ENCODE data around the gene FOXF1. TPM values are rescaled to one million over a fixed set of nuclear protein-coding genes. Genes with fewer than 3 reads are reported as not detected.

FOXF1 gene
- total and polyA plus RNA-seq, 2 experiments from 2014 or later = 2.6 to 4.4 TPM

DNA sequence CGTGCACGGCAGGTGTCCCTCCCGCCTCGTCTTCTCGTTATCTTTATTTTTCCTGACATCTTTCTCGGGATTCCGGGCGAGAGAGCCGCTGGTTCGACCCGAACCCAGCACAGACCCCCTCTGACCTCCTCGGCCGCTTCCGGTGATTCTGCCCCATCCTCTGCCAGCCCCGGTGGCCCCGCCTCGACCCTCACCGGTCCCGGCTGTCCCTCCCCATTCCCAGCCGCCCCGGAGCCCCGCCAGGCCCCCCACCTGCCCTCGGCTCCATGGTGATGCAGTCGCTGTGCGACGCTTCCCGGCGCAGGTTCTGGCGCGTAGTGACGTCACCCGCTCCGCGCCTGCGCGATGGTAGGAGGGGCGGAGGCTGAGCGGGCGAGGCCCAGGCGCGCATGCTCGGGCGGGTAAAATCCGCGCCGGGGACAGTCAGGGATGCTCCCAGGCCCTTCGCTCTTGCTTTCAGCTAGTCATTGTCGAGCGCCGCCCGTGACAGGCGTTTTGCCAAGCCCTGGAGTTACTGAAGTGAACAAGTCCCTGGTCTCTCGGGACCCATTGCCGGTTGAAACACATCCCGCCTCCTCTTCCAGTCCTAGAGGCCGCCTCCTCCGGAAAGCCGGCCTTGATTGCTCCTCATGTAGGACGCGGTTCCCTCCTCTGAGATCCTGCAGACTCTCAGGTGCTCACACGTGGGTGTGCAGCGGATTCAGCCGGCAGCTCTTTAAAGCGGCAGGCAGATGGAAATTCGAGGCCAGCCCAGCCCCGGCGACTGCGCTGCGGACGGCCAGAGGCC lies 44.8 kb downstream of the FOXF1 start, which contains the start of gene MTHFSD:
Gene MTHFSD, minus strand, starts transcription at position 319 of the 787 bp plus-strand sequence. Its CDS starts 51 bp downstream, at position 268.
- TF ChIP-seq, protein P1, sequence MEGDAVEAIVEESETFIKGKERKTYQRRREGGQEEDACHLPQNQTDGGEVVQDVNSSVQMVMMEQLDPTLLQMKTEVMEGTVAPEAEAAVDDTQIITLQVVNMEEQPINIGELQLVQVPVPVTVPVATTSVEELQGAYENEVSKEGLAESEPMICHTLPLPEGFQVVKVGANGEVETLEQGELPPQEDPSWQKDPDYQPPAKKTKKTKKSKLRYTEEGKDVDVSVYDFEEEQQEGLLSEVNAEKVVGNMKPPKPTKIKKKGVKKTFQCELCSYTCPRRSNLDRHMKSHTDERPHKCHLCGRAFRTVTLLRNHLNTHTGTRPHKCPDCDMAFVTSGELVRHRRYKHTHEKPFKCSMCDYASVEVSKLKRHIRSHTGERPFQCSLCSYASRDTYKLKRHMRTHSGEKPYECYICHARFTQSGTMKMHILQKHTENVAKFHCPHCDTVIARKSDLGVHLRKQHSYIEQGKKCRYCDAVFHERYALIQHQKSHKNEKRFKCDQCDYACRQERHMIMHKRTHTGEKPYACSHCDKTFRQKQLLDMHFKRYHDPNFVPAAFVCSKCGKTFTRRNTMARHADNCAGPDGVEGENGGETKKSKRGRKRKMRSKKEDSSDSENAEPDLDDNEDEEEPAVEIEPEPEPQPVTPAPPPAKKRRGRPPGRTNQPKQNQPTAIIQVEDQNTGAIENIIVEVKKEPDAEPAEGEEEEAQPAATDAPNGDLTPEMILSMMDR (IDR thresholded peaks at IDR 0.05; ENCODE audit: low read depth, low read length) = no peak

DNA sequence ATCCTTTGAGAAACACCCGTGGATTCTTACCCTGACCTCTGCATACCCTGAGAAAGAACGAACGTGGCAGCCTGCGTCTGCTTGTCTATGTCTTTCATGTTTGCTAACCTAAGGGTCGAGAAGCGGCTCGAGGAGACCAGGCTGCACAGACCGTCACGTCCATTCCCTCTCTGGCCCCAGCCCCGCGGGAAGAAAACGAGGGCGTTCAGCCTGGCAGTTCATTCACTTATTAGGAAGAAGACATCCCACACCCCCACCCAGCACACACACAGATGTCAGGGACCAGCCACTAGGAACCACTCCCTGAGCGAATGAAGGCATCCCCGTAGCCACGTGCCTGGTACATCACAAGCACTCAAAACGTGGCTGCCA lies 45.4 kb downstream of the FOXF1 start:
- Histone ChIP-seq H3K27me3 (no peaks in the 10 kb centered on the region), H3K27ac (no peak overlapping the region), H3K4me3 (peak overlapping the region; percentile 87), H3K36me3 (no peaks in the 10 kb centered on the region), H3K4me1 (ENCODE audit: low read depth) (peaks cover 3% of the 10 kb centered on the region), H3K9me3 (ENCODE audit: low read depth) (no peaks in the 10 kb centered on the region)
- no peak for DNase-seq (ENCODE audit: low read depth in 1 of 2, low spot score in 1 of 2)
- TF ChIP-seq, protein P1 (IDR thresholded peaks at IDR 0.05; ENCODE audit: low read depth, low read length) = no peak

More for the DNA sequence above, 44.8 kb downstream of the FOXF1 start, which contains the start of gene MTHFSD:
- Histone ChIP-seq H3K4me3 (peak within 1 kb of the TSS; percentile 87), H3K4me1 (ENCODE audit: low read depth) (peaks cover 3% of the 10 kb centered on the region), H3K27ac (peak within 1 kb of the TSS; percentile 87), H3K27me3 (no peaks in the 10 kb centered on the region), H3K9me3 (ENCODE audit: low read depth) (no peaks in the 10 kb centered on the region), H3K36me3 (no peaks in the 10 kb centered on the region)
- DNase-seq (ENCODE audit: low read depth in 1 of 2, low spot score in 1 of 2) = peak; percentile 93 to 95

DNA sequence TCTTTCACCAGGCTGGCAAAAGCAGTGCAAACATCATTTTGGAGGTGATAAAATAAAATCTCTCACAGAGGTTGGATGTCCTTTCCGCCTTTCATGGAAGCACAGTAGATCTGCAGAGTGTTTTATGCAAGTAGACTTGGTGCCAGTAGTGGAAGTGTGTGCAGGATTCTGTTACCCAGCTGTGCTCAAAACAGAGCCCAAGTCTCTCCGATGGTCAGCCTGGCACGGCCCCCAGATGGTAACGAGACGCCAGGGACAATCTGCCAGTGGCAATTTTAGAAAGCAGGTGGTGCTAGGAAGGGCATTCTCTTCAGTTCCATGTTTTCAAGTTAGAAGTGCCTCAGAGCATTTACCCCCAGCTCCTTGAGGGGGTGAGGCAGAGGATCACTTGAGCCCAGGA lies 46.2 kb downstream of the FOXF1 start:
- TF ChIP-seq, protein P1 (IDR thresholded peaks at IDR 0.05; ENCODE audit: low read depth, low read length) = no peak
- no peak for DNase-seq (ENCODE audit: low read depth in 1 of 2, low spot score in 1 of 2)
- Histone ChIP-seq H3K27me3 (no peaks in the 10 kb centered on the region), H3K27ac (no peak overlapping the region), H3K4me1 (ENCODE audit: low read depth) (peaks cover 3% of the 10 kb centered on the region), H3K36me3 (no peaks in the 10 kb centered on the region), H3K9me3 (ENCODE audit: low read depth) (no peaks in the 10 kb centered on the region), H3K4me3 (no peak overlapping the region)

DNA sequence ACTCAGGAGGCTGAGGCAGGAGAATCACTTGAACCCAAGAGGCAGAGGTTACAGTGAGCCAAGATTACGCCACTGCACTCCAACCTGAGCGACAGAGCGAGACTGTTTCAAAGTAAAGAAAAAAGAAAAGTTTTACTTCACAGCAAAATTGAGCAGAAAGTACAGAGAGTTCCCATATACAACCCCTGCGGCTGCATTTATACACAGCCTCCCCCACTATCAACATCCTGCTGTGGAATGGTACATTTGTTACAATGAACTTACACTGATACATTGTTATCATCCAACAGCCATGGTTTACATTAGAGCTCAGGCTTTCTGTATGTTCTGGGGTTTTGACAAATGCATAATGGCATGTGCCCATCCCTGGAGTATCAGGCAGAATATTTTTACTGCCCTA lies 47.3 kb downstream of the FOXF1 start:
- H3K4me3 ChIP-seq = no peak overlapping the region
- DNase-seq (ENCODE audit: low read depth in 1 of 2, low spot score in 1 of 2) = no peak
- H3K9me3 ChIP-seq (ENCODE audit: low read depth) = no peaks in the 10 kb centered on the region
- no peaks in the 10 kb centered on the region for H3K36me3 ChIP-seq
- TF ChIP-seq, protein P1 (IDR thresholded peaks at IDR 0.05; ENCODE audit: low read depth, low read length) = no peak
- H3K27ac ChIP-seq = no peak overlapping the region
- peaks cover 3% of the 10 kb centered on the region for H3K4me1 ChIP-seq (ENCODE audit: low read depth)
- no peaks in the 10 kb centered on the region for H3K27me3 ChIP-seq

DNA sequence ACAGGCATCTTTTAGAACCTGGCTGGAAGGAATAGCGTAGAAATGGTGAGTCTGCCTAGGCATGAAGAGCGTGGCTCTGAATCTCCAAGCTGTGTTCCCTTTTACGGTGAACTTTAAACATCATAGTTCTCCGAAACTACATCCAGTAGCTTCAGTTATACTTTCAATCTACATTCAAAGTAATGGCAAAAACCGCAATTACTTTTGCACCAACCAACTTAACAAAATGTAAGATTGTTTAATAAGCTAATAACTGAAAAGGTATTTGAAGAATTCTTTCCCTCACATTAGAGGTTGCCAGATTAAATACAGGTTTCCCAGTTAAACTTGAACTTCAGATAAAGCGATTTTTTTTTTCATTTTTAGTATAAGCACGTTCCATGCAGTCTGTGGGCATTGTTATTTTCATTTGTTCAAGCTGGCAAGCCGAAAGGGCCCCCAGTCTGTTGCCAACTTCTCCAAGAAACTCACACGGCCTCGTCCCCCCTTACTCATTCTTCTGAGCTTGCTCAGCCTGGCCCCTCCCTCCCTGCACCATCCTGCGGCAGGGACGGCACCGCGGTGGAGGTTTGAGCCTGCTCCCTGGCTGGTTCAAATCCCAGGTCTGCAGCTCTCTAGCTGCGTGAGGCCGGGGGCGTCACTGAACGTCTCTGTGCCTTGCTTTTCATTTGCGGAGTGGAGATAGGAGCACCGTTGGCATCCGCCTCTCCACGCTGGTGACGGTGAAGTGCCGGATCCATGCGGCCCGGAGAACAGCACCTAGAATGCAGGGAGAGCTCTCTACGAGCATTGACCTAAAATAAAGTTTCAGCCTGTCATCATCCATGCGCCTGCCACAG lies 48.2 kb downstream of the FOXF1 start:
- DNase-seq (ENCODE audit: low read depth in 1 of 2, low spot score in 1 of 2) = no peak
- H3K27ac ChIP-seq = no peak overlapping the region
- H3K4me1 ChIP-seq (ENCODE audit: low read depth) = peaks cover 8% of the 10 kb centered on the region
- H3K27me3 ChIP-seq = no peaks in the 10 kb centered on the region
- no peaks in the 10 kb centered on the region for H3K9me3 ChIP-seq (ENCODE audit: low read depth)
- no peak overlapping the region for H3K4me3 ChIP-seq
- TF ChIP-seq, protein P1 (IDR thresholded peaks at IDR 0.05; ENCODE audit: low read depth, low read length) = no peak
- H3K36me3 ChIP-seq = no peaks in the 10 kb centered on the region
